Transverse colon (tissue), 4 donors: Measurements from ENCODE around the gene CACNA1E. TPM values are rescaled to one million over a fixed set of nuclear protein-coding genes. Genes with fewer than 3 reads are reported as not detected.

Experiments
- DNase-seq: peaks from one replicate; pipeline ENCODE4 v3.0.0-alpha.2; 2019
- H3K27ac ChIP-seq, 4 donors: fragments of 200-600 bp; sonication (generic); 2 replicates each; pipeline ENCODE4 v1.5.1; 2016 to 2018; ENCODE audit warnings: inconsistent platforms in 4 of 4
- H3K27me3 ChIP-seq: fragments of 200-600 bp; sonication (generic); 2 replicates; pipeline ENCODE4 v1.5.1; 2017; ENCODE audit warnings: inconsistent platforms
- H3K36me3 ChIP-seq, 4 donors: fragments of 200-600 bp; sonication (generic); 2 replicates each; pipeline ENCODE4 v1.5.1; 2017 to 2019; ENCODE audit warnings: inconsistent platforms in 4 of 4
- H3K4me1 ChIP-seq, 4 donors: fragments of 200-600 bp; sonication (generic); 2 replicates each; pipeline ENCODE4 v1.5.1; 2017 to 2020; ENCODE audit warnings: inconsistent platforms in 4 of 4
- H3K4me3 ChIP-seq, 4 donors: fragments of 200-600 bp; sonication (generic); 1 replicate in 1 of 4; 2 replicates in 3 of 4; pipeline versions ENCODE4 v1.5.1 to v1.6.1; 2017 to 2019; ENCODE audit warnings: inconsistent platforms in 4 of 4
- H3K9me3 ChIP-seq, 2 donors: fragments of 200-600 bp; sonication (generic); 2 replicates each; pipeline ENCODE4 v1.5.1; 2017 to 2019; ENCODE audit warnings: inconsistent platforms in 2 of 2
- EP300 ChIP-seq: sonication (generic); formaldehyde crosslinking; IDR thresholded peaks from one replicate; pipeline ENCODE4 v1.6.1; 2017; ENCODE audit warnings: antibody characterized with exemption, low read depth
- POLR2A ChIP-seq: fragments of 450-650 bp; IDR thresholded peaks from one replicate; pipeline ENCODE4 v1.6.1; 2016; ENCODE audit warnings: antibody characterized with exemption, mild to moderate bottlenecking, moderate library complexity
- POLR2AphosphoS5 ChIP-seq, 3 donors: sonication (generic); formaldehyde crosslinking; IDR thresholded peaks; one replicate each; pipeline ENCODE4 v1.6.1; 2016; ENCODE audit warnings: antibody characterized with exemption in 3 of 3
- WGBS, 2 donors: methylation state at CpG; one replicate each; pipeline ENCODE4 v1.1.5; 2018; ENCODE audit warnings: low coverage in 1 of 2; 5-methylcytosine and 5-hydroxymethylcytosine counted together
- in situ Hi-C, 4 donors: fragments of 200-750 bp; cut with MboI; loops; one replicate each; pipeline versions ENCODE4 v1.15.0 to v1.15.1; 2017; ENCODE audit warnings: low sequenced_read_pairs in 3 of 4, low pct_ligation_motif_present in 1 of 4, low pct_unique_long_range_greater_than_20kb in 1 of 4
- intact Hi-C: fragments of 100-400 bp; cut with DNase I; formaldehyde crosslinking; loops from one replicate; pipeline ENCODE4 v1.15.1; 2023; ENCODE audit warnings: low total_unique reads
- total RNA-seq, 4 donors: library from RNA; depleted of rRNA; stranded (reverse); fragments of >200 nt; gene quantifications; one replicate each; pipeline ENCODE4 v1.1.0, GENCODE V29; 2016
- TF ChIP-seq, protein P1 (sequence below), 5 experiments: fragments of 200-600 bp in 3 of 5; fragments of 450-650 bp in 2 of 5; sonication (generic) in 3 of 5; IDR thresholded peaks; 1 replicate in 2 of 5; 2 replicates in 3 of 5; pipeline ENCODE4 v1.5.1; 2016 to 2017; ENCODE audit warnings: antibody characterized with exemption in 5 of 5, inconsistent platforms in 3 of 5, mild to moderate bottlenecking in 2 of 5, moderate library complexity in 1 of 5

Gene CACNA1E
- total RNA-seq, 4 donors from 2014 or later, result under 0.01 to 0.16 (median 0.14) TPM; not detected in 1

DNA sequence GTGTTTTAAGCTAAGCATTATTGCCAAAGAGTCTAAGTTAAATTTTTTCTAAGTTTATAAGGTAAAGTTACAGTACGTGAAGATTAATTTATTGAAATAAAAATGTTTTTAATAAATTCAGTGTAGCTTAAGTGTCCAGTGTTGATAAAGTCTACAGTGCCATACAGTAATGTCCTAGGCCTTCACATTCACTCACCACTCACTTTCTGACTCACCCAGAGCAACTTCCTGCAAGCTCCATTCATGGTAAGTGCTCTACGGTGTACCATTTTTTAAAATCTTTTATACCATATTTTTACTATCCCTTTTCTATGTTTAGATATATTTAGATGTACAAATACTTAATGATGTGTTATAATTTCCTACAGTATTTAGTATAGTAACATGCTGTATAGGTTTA lies 173.2 kb downstream of the CACNA1E start:
- WGBS, 2 donors, result 36 to 61% methylated on average over 2 of the region's 2 CpGs

DNA sequence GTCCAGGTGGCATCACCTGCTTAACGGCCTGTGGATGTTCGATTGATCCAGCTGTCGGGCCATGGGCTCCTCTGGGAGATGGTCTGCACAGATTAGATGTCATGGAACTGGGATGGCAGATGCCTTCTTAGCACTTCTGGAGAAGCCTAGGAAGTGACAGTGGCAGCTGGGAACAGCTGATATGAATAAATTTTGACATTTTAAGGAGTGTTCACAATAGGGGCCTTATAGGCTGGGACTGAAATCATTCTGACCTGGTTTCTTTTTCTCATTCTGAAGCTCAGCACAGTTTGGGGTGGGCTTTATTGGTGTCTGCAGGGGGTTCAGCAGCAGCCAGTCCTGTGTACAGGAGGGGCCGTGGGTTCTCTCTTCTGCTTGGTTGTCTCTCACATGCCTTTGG lies 175.3 kb downstream of the CACNA1E start:
- intact Hi-C loops, result no loop called here
- no peaks in the 10 kb centered on the region for H3K36me3 ChIP-seq
- TF ChIP-seq POLR2A, result no peak
- TF ChIP-seq, protein P1, sequence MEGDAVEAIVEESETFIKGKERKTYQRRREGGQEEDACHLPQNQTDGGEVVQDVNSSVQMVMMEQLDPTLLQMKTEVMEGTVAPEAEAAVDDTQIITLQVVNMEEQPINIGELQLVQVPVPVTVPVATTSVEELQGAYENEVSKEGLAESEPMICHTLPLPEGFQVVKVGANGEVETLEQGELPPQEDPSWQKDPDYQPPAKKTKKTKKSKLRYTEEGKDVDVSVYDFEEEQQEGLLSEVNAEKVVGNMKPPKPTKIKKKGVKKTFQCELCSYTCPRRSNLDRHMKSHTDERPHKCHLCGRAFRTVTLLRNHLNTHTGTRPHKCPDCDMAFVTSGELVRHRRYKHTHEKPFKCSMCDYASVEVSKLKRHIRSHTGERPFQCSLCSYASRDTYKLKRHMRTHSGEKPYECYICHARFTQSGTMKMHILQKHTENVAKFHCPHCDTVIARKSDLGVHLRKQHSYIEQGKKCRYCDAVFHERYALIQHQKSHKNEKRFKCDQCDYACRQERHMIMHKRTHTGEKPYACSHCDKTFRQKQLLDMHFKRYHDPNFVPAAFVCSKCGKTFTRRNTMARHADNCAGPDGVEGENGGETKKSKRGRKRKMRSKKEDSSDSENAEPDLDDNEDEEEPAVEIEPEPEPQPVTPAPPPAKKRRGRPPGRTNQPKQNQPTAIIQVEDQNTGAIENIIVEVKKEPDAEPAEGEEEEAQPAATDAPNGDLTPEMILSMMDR (IDR thresholded peaks at IDR 0.05), result no peak
- no peak for TF ChIP-seq POLR2AphosphoS5 (IDR thresholded peaks at IDR 0.05)
- TF ChIP-seq EP300, result no peak
- no peak for DNase-seq
- 68 to 88% methylated on average over 3 to 4 of the region's 4 CpGs for WGBS, 2 donors
- no peak overlapping the region for H3K27ac ChIP-seq
- no peaks in the 10 kb centered on the region for H3K27me3 ChIP-seq
- peaks cover 0 to 4% (median 0%) of the 10 kb centered on the region in 4 donors for H3K4me1 ChIP-seq
- in situ Hi-C loops, result no loop called here
- H3K9me3 ChIP-seq, result no peaks in the 10 kb centered on the region
- no peak overlapping the region for H3K4me3 ChIP-seq

More for the DNA sequence above, 173.2 kb downstream of the CACNA1E start:
- no peaks in the 10 kb centered on the region for H3K9me3 ChIP-seq
- no peaks in the 10 kb centered on the region for H3K27me3 ChIP-seq
- DNase-seq, result no peak
- TF ChIP-seq POLR2AphosphoS5 (IDR thresholded peaks at IDR 0.05) (no peak), EP300 (no peak), POLR2A (no peak)
- TF ChIP-seq, protein P1 (IDR thresholded peaks at IDR 0.05), result no peak
- H3K4me3 ChIP-seq, result no peak overlapping the region
- H3K36me3 ChIP-seq, result no peaks in the 10 kb centered on the region
- in situ Hi-C loops, result no loop called here
- intact Hi-C loops, result no loop called here
- peaks cover 0 to 4% (median 0%) of the 10 kb centered on the region in 4 donors for H3K4me1 ChIP-seq
- no peak overlapping the region for H3K27ac ChIP-seq

DNA sequence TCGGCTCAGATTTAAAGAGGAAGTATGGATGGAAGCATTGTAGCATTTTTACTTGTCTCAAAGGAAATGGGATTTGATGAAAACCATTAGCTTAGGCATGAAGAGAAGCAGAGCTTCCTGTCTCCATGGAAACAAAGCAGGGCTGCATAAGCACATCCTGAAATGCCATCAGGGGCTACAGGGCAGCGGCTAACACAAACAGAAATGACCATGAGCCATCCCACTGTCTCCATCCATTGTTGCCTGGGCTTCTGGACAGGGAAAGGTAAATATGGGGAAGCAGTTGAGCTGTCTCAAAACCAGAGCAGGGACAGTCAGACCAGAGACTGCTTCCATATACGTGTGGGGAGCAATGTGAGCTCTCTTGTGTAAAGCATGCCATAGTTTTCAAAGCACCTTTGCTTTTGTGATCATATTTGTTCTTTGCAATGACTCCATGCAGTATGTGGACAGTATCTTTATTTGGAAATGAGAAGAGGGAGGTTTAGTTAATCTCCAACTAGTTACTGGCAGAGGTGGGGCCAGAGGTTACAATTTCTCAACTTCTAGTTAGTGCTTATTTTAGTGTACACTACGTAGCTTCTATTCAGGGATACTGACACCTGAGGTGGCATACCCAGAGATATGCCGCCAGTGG lies 176.1 kb downstream of the CACNA1E start:
- intact Hi-C loops, result no loop called here
- WGBS, 2 donors, result 33 to 51% methylated on average over 1 to 5 of the region's 5 CpGs

DNA sequence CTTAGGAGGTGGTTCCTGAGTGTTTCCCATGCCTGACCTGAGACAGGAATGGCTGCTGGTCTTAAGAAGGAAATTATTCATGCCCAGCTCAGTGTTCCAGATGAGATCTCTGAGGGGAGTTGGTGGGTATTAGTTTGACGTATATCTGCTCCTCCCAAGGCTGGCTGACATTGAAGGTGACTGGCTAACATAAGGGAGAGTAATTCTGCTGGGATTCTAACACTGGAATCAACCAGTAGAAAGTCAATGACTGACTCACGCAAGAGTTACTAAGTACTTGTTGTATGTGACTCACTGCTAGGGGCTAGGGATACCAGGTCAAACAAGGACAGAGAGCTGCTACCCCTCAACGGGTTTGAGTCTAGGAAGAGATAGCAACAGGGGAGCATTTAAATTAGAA lies 177.3 kb downstream of the CACNA1E start:
- intact Hi-C loops, result loop anchor here (5.0 kb wide), 1 partner anchor 972 kb away; no protein-coding TSS in a partner anchor
- in situ Hi-C loops, result no loop called here
- Histone ChIP-seq H3K4me1 (peaks cover 0 to 4% (median 0%) of the 10 kb centered on the region in 4 donors), H3K4me3 (no peak overlapping the region), H3K9me3 (no peaks in the 10 kb centered on the region), H3K27me3 (no peaks in the 10 kb centered on the region), H3K36me3 (no peaks in the 10 kb centered on the region), H3K27ac (no peak overlapping the region)
- WGBS, 2 donors, result 84 to 90% methylated on average over 2 to 3 of the region's 3 CpGs
- DNase-seq, result no peak
- TF ChIP-seq, protein P1 (IDR thresholded peaks at IDR 0.05), result no peak
- TF ChIP-seq POLR2A (no peak), POLR2AphosphoS5 (IDR thresholded peaks at IDR 0.05) (no peak), EP300 (no peak)

More for the DNA sequence above, 176.1 kb downstream of the CACNA1E start:
- Histone ChIP-seq H3K4me1 (peaks cover 0 to 4% (median 0%) of the 10 kb centered on the region in 4 donors), H3K27ac (no peak overlapping the region), H3K9me3 (no peaks in the 10 kb centered on the region), H3K4me3 (no peak overlapping the region), H3K27me3 (no peaks in the 10 kb centered on the region), H3K36me3 (no peaks in the 10 kb centered on the region)
- TF ChIP-seq POLR2A (no peak), POLR2AphosphoS5 (IDR thresholded peaks at IDR 0.05) (no peak), EP300 (no peak)
- TF ChIP-seq, protein P1 (IDR thresholded peaks at IDR 0.05), result no peak
- in situ Hi-C loops, result no loop called here
- DNase-seq, result no peak
